GM12892 (cell line): Measurements from ENCODE around the gene ZNF334.

Experiments used
- POLR2A ChIP-seq: IDR thresholded peaks from 2 replicates; pipeline ENCODE4 v1.6.1; 2011; ENCODE audit warnings: low read depth, low read length, control low read depth
- POLR2AphosphoS5 ChIP-seq: IDR thresholded peaks from 2 replicates; pipeline ENCODE4 v1.6.1; 2011; ENCODE audit warnings: low read depth, low read length, control low read depth

- no peak for TF ChIP-seq POLR2A
- no peak for TF ChIP-seq POLR2AphosphoS5
These were observed 32.9 kb upstream of the ZNF334 start for GRCh38 chr20:46546298-46546697.
